H1 (cell line): Measurements from ENCODE around the gene AP3M1. TPM values are rescaled to one million over a fixed set of nuclear protein-coding genes. Genes with fewer than 3 reads are reported as not detected.

Experiments
- CTCF ChIA-PET: fragments of 300-600 bp; sonication (Branson Sonifier 250); formaldehyde crosslinking; loops from one replicate; lab custom pipeline; 2021; ENCODE audit not compliant: partially characterized antibody; lab: Charles Lee
- POLR2A ChIA-PET: fragments of 300-600 bp; sonication (Branson Sonifier 250); formaldehyde crosslinking; loops from one replicate; lab custom pipeline; 2021; ENCODE audit warnings: inconsistent platforms; ENCODE audit not compliant: partially characterized antibody; lab: Charles Lee
- DNase-seq, 2 experiments: peaks; one replicate each; pipeline versions ENCODE4 v3.0.0 to v3.0.0-alpha.2; 2010 to 2022; ENCODE audit warnings: low spot score in 2 of 2, low read depth in 1 of 2, mixed read lengths in 1 of 2
- FAIRE-seq: peaks from 2 replicates; lab custom pipeline; 2011; peaks lifted over from hg19 to GRCh38; lab: Jason Lieb, UNC
- H2AFZ ChIP-seq: 2 replicates; pipeline ENCODE4 v1.8.1; 2012; ENCODE audit warnings: low read length, inconsistent platforms
- H2AK5ac ChIP-seq: 2 replicates; pipeline ENCODE4 v1.6.1; 2013; ENCODE audit warnings: low read depth, low read length
- H2BK120ac ChIP-seq: replicated peaks from 2 replicates; pipeline ENCODE3; 2013; ENCODE audit warnings: low read depth, low read length, inconsistent platforms
- H2BK12ac ChIP-seq: 2 replicates; pipeline ENCODE4 v1.6.1; 2013; ENCODE audit warnings: low read depth, low read length
- H2BK15ac ChIP-seq: 2 replicates; pipeline ENCODE4 v1.6.1; 2013; ENCODE audit warnings: low read length
- H2BK20ac ChIP-seq: 2 replicates; pipeline ENCODE4 v1.6.1; 2013; ENCODE audit warnings: low read length
- H2BK5ac ChIP-seq: 2 replicates; pipeline ENCODE4 v1.6.1; 2013; ENCODE audit warnings: low read depth, low read length
- H3K14ac ChIP-seq: 2 replicates; pipeline ENCODE4 v1.6.1; 2013; ENCODE audit warnings: inconsistent platforms; ENCODE audit not compliant: insufficient read length
- H3K18ac ChIP-seq: 2 replicates; pipeline ENCODE4 v1.6.1; 2013; ENCODE audit warnings: low read length; ENCODE audit errors: extremely low read depth
- H3K23ac ChIP-seq: 2 replicates; pipeline ENCODE4 v1.6.1; 2013; ENCODE audit warnings: inconsistent platforms; ENCODE audit not compliant: insufficient read length
- H3K23me2 ChIP-seq: 2 replicates; pipeline ENCODE4 v1.6.1; 2013; ENCODE audit warnings: low read depth, low read length
- H3K27ac ChIP-seq: 2 replicates; pipeline ENCODE4 v1.6.1; 2011; ENCODE audit warnings: low read depth, low read length, inconsistent platforms
- H3K27me3 ChIP-seq, 4 experiments: replicated peaks in 1 of 4; 1 replicate in 1 of 4; 2 replicates in 3 of 4; pipeline versions ENCODE4 v1.6.1 to v1.8.1; 2011 to 2013; ENCODE audit warnings: low read length in 3 of 4, mild to moderate bottlenecking in 3 of 4, inconsistent platforms in 2 of 4, mixed read lengths in 2 of 4, moderate library complexity in 1 of 4; ENCODE audit not compliant: control insufficient read depth in 3 of 4, insufficient read depth in 3 of 4; ENCODE audit errors: extremely low read depth in 1 of 4
- H3K36me3 ChIP-seq, 4 experiments: 2 replicates each; pipeline versions ENCODE4 v1.6.1 to v1.8.1; 2011 to 2013; ENCODE audit warnings: mild to moderate bottlenecking in 4 of 4, low read length in 3 of 4, moderate library complexity in 2 of 4, control low read depth in 1 of 4, inconsistent platforms in 1 of 4; ENCODE audit not compliant: insufficient read depth in 4 of 4, control insufficient read depth in 2 of 4
- H3K4ac ChIP-seq: replicated peaks from 2 replicates; pipeline ENCODE3; 2013; ENCODE audit warnings: low read length, low read depth, mixed read lengths, inconsistent platforms; ENCODE audit not compliant: insufficient read length
- H3K4me1 ChIP-seq, 4 experiments: replicated peaks in 1 of 4; 1 replicate in 1 of 4; 2 replicates in 3 of 4; pipeline versions ENCODE4 v1.6.1 to v1.8.1; 2011 to 2013; ENCODE audit warnings: low read length in 3 of 4, inconsistent platforms in 2 of 4, mixed read lengths in 1 of 4; ENCODE audit not compliant: insufficient read depth in 4 of 4, control insufficient read depth in 3 of 4
- H3K4me2 ChIP-seq, 2 experiments: 2 replicates each; pipeline versions ENCODE4 v1.6.1 to v1.8.1; 2011 to 2013; ENCODE audit warnings: low read depth in 2 of 2, low read length in 2 of 2, control low read depth in 1 of 2, inconsistent platforms in 1 of 2, mild to moderate bottlenecking in 1 of 2; ENCODE audit not compliant: insufficient read depth in 1 of 2
- H3K4me3 ChIP-seq, 4 experiments: fragments of 200-600, 300-600 bp in 1 of 4; sonication (generic), shearing (Covaris generic), sonication (Bioruptor Twin) in 1 of 4; 2 replicates each; pipeline versions ENCODE4 v1.5.1 to v1.8.1; 2011 to 2016; ENCODE audit warnings: low read length in 4 of 4, low read depth in 3 of 4, control low read depth in 2 of 4, inconsistent platforms in 2 of 4, mild to moderate bottlenecking in 2 of 4, mixed read lengths in 1 of 4, moderate library complexity in 1 of 4; ENCODE audit not compliant: insufficient read depth in 2 of 4; ENCODE audit errors: extremely low read depth in 1 of 4
- H3K56ac ChIP-seq: replicated peaks from 2 replicates; pipeline ENCODE3; 2013; ENCODE audit warnings: low read depth, mild to moderate bottlenecking, mixed read lengths, low read length, inconsistent platforms; ENCODE audit not compliant: insufficient read length
- H3K79me1 ChIP-seq: 2 replicates; pipeline ENCODE4 v1.6.1; 2013; ENCODE audit warnings: low read depth, low read length, control low read depth
- H3K79me2 ChIP-seq, 2 experiments: 2 replicates each; pipeline versions ENCODE4 v1.6.1 to v1.8.1; 2012 to 2013; ENCODE audit warnings: low read length in 2 of 2, mild to moderate bottlenecking in 2 of 2, inconsistent platforms in 1 of 2; ENCODE audit not compliant: insufficient read depth in 2 of 2, control insufficient read depth in 1 of 2
- H3K9ac ChIP-seq, 4 experiments: replicated peaks in 1 of 4; 1 replicate in 1 of 4; 2 replicates in 3 of 4; pipeline versions ENCODE4 v1.6.1 to v1.8.1; 2011 to 2013; ENCODE audit warnings: low read depth in 3 of 4, low read length in 3 of 4, control low read depth in 2 of 4, mild to moderate bottlenecking in 2 of 4, moderate library complexity in 2 of 4, inconsistent platforms in 1 of 4; ENCODE audit errors: extremely low read depth in 1 of 4
- H3K9me3 ChIP-seq, 2 experiments: 2 replicates each; pipeline versions ENCODE4 v1.6.1 to v1.8.1; 2012 to 2013; ENCODE audit warnings: mild to moderate bottlenecking in 2 of 2, moderate library complexity in 2 of 2, control low read depth in 1 of 2, inconsistent platforms in 1 of 2, low read depth in 1 of 2, low read length in 1 of 2, mixed read lengths in 1 of 2; ENCODE audit not compliant: insufficient read depth in 2 of 2
- H4K20me1 ChIP-seq, 2 experiments: replicated peaks in 1 of 2; 2 replicates each; pipeline versions ENCODE3 to v1.8.1; 2011 to 2013; ENCODE audit warnings: inconsistent platforms in 2 of 2, low read length in 2 of 2, mild to moderate bottlenecking in 1 of 2; ENCODE audit not compliant: insufficient read depth in 2 of 2, control insufficient read depth in 1 of 2
- H4K5ac ChIP-seq: 2 replicates; pipeline ENCODE4 v1.6.1; 2013; ENCODE audit warnings: low read length, low read depth, mixed read lengths, inconsistent platforms; ENCODE audit not compliant: insufficient read length
- H4K8ac ChIP-seq: 2 replicates; pipeline ENCODE4 v1.8.0; 2013; ENCODE audit warnings: mild to moderate bottlenecking, moderate library complexity, low read length, inconsistent platforms; ENCODE audit not compliant: insufficient read depth; ENCODE audit errors: extremely low read depth
- H4K91ac ChIP-seq: replicated peaks from 2 replicates; pipeline ENCODE3; 2013; ENCODE audit warnings: low read length, mixed read lengths, inconsistent platforms; ENCODE audit not compliant: insufficient read length
- CBX8 ChIP-seq: fragments of 300-800, 300-1000 bp; sonication (generic); IDR thresholded peaks from 2 replicates; pipeline ENCODE4 v1.7.1; 2016; ENCODE audit warnings: low read depth, low read length, borderline replicate concordance
- EP300 ChIP-seq, 2 experiments: IDR thresholded peaks; 1 replicate in 1 of 2; 2 replicates in 1 of 2; pipeline ENCODE4 v1.6.1; 2011 to 2012; ENCODE audit warnings: low read depth in 2 of 2, low read length in 2 of 2, mild to moderate bottlenecking in 2 of 2, borderline replicate concordance in 1 of 2, inconsistent platforms in 1 of 2, moderate library complexity in 1 of 2
- SP4 ChIP-seq: IDR thresholded peaks from 2 replicates; pipeline ENCODE4 v1.6.1; 2012; ENCODE audit warnings: low read length, inconsistent platforms
- WGBS, 2 experiments: shearing (Covaris generic) in 1 of 2; methylation state at CpG; one replicate each; pipeline versions ENCODE4 v1.1.6 to v1.1.7; 2013 to 2015; ENCODE audit warnings: low lambda C conversion rate in 2 of 2, mixed read lengths in 2 of 2, inconsistent platforms in 1 of 2, low coverage in 1 of 2, missing lambda C conversion rate in 1 of 2; ENCODE audit not compliant: insufficient replicate concordance in 2 of 2, insufficient coverage in 1 of 2, insufficient read length in 1 of 2; ENCODE audit errors: extremely low coverage in 1 of 2, missing lambda C conversion rate in 1 of 2; 5-methylcytosine and 5-hydroxymethylcytosine counted together
- polyA plus RNA-seq, 7 experiments: library from polyadenylated mRNA; depleted of rRNA in 3 of 7; stranded (reverse) in 5 of 7; unstranded in 2 of 7; fragments of >200 nt in 5 of 7; fragments of 200-250 nt in 2 of 7; gene quantifications; 1 replicate in 5 of 7; 2 replicates in 1 of 7; 4 replicates in 1 of 7; pipeline versions ENCODE4 v1.2.1 to v1.2.3, GENCODE V29; 2011 to 2013; ENCODE audit warnings: missing spikeins in 2 of 7, mixed read lengths in 2 of 7
- total RNA-seq: library from RNA; stranded (reverse); fragmentation: NEBNext Ultra II Directional; extraction: Animal tissue kit (Norgen Biotek cat#: 25700); gene quantifications from 2 replicates; pipeline ENCODE4 v1.2.1, GENCODE V29; 2021

AP3M1 gene
- total and polyA plus RNA-seq, 2 of the 8 experiments (the other 6 are each of a cell fraction or from before 2014, with no cell fraction given): 23.9 to 38.9 TPM

DNA sequence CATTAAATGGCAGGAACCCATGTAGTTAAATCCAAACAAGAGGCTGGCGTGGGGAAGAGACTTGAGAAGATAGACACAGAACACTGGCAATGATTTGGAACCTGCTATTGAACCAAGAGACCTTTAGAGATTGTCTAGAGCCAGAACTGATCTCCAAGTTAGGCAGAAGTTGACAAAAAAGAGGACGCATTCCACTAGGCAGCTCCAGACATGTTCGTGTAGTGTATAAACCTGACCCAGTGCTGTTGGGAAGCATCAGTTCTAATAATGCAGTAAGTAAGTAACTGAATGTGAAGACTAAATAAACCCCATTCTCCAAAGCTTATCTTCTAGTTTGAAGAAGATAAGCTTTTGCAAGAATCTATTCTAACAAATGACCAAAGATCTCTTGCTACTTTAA lies 50.8 kb downstream of the AP3M1 start:
- Histone ChIP-seq H3K14ac (no peak overlapping the region), H3K23ac (no peak overlapping the region), H2BK20ac (no peak overlapping the region), H2BK5ac (no peak overlapping the region), H3K79me1 (no peaks in the 10 kb centered on the region), H3K18ac (no peak overlapping the region), H2BK15ac (no peak overlapping the region), H3K27me3 (no peaks in the 10 kb centered on the region), H3K4me3 (no peak overlapping the region), H4K8ac (no peak overlapping the region), H2BK120ac (no peak overlapping the region), H3K4me1 (no peaks in the 10 kb centered on the region), H4K5ac (no peak overlapping the region), H3K56ac (no peak overlapping the region), H3K4ac (no peak overlapping the region), H3K9me3 (no peaks in the 10 kb centered on the region), H3K79me2 (no peaks in the 10 kb centered on the region), H3K36me3 (peaks cover 43 to 92% (median 77%) of the 10 kb centered on the region in 4 experiments), H3K9ac (no peak overlapping the region), H2AFZ (no peak overlapping the region), H2AK5ac (no peak overlapping the region), H4K91ac (no peak overlapping the region), H3K27ac (no peak overlapping the region), H4K20me1 (peaks cover 0 to 3% of the 10 kb centered on the region in 2 experiments), H3K23me2 (no peaks in the 10 kb centered on the region), H2BK12ac (no peak overlapping the region), H3K4me2 (no peak overlapping the region)
- FAIRE-seq (no peak), DNase-seq (no peak)
- ChIA-PET CTCF (interaction anchor here (0.6 to 2.4 kb wide), 7 partner anchors 9 to 336 kb away, joined by 3 to 9 read pairs (median 3); no protein-coding TSS in a partner anchor), POLR2A (interaction anchor here (1.0 to 3.3 kb wide), 4 partner anchors 9 to 22 kb away, joined by 3 to 9 read pairs (median 4); no protein-coding TSS in a partner anchor)
- no peak for TF ChIP-seq EP300 (IDR thresholded peaks at IDR 0.05; ENCODE audit: borderline replicate concordance in 1 of 2, low read depth in 2 of 2, low read length in 2 of 2)
- no peak for TF ChIP-seq SP4
- no peak for TF ChIP-seq CBX8
- WGBS, 2 experiments: 86% methylated on average over 3 of the region's 3 CpGs; no CpG with 5 or more reads in 1 of the 2 experiments
